ENCODE data around the gene JCAD. TPM values are rescaled to one million over a fixed set of nuclear protein-coding genes. Genes with fewer than 3 reads are reported as not detected.

JCAD gene
- total RNA-seq, 1 experiment from 2014 or later, result not detected

GRCh38 chr10:30019468-30019867 lies 39.9 kb downstream of the JCAD start:
- H3K9me2 ChIP-seq (replicated peaks; ENCODE audit: insufficient read depth, low read length), result no peaks in the 10 kb centered on the region
- H3K9me3 ChIP-seq (ENCODE audit: low read length), result no peaks in the 10 kb centered on the region
- no peak overlapping the region for H3K27ac ChIP-seq (ENCODE audit: low read length)
- H3K4me2 ChIP-seq (ENCODE audit: low read depth, low read length, poor library complexity, severe bottlenecking), result no peak overlapping the region
- no peaks in the 10 kb centered on the region for H3K36me3 ChIP-seq (ENCODE audit: insufficient read depth, low read length)
- H3K4me1 ChIP-seq (ENCODE audit: low read length), result no peaks in the 10 kb centered on the region
- no peaks in the 10 kb centered on the region for H3K79me2 ChIP-seq (ENCODE audit: low read length)
- no peak for DNase-seq
- H4K20me1 ChIP-seq (ENCODE audit: insufficient read depth, low read depth, low read length), result no peaks in the 10 kb centered on the region
- H2AFZ ChIP-seq (ENCODE audit: low read length), result no peak overlapping the region
- H3K4me3 ChIP-seq (ENCODE audit: low read length), result no peak overlapping the region
- H3K9ac ChIP-seq (ENCODE audit: low read length), result no peak overlapping the region
- H3K27me3 ChIP-seq (ENCODE audit: low read length), result no peaks in the 10 kb centered on the region

DNA sequence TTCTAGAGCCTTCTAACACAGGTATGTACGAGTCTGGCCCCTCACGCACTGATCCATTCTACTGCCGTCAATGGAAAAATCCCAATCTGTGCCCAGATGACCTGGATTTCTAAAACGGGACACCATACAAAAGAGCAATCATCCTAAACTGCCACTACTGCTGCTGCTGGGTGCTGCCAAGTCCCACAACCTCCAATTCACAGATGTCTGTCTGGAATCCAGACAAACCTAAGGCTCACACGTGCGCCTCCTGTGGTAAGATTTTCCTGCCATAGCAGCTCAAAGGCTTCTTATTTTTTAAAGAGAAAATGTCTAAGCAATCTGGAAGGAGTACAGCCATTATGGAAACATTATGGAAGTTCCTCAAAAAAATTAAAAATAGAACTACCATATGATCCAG lies 40.9 kb downstream of the JCAD start:
- Histone ChIP-seq H3K4me3 (ENCODE audit: low read length) (no peak overlapping the region), H2AFZ (ENCODE audit: low read length) (no peak overlapping the region), H3K4me2 (ENCODE audit: low read depth, low read length, poor library complexity, severe bottlenecking) (no peak overlapping the region), H3K9me2 (replicated peaks; ENCODE audit: insufficient read depth, low read length) (no peaks in the 10 kb centered on the region), H3K79me2 (ENCODE audit: low read length) (no peaks in the 10 kb centered on the region), H3K27ac (ENCODE audit: low read length) (no peak overlapping the region), H4K20me1 (ENCODE audit: insufficient read depth, low read depth, low read length) (no peaks in the 10 kb centered on the region), H3K9me3 (ENCODE audit: low read length) (no peaks in the 10 kb centered on the region), H3K9ac (ENCODE audit: low read length) (no peak overlapping the region), H3K36me3 (ENCODE audit: insufficient read depth, low read length) (no peaks in the 10 kb centered on the region), H3K27me3 (ENCODE audit: low read length) (no peaks in the 10 kb centered on the region), H3K4me1 (ENCODE audit: low read length) (no peaks in the 10 kb centered on the region)
- DNase-seq, result no peak

- DNase-seq, result no peak
- no peak overlapping the region for H3K4me3 ChIP-seq (ENCODE audit: low read length)
- H2AFZ ChIP-seq (ENCODE audit: low read length), result no peak overlapping the region
- no peaks in the 10 kb centered on the region for H3K4me1 ChIP-seq (ENCODE audit: low read length)
- no peak overlapping the region for H3K27ac ChIP-seq (ENCODE audit: low read length)
- H3K27me3 ChIP-seq (ENCODE audit: low read length), result no peaks in the 10 kb centered on the region
- H3K36me3 ChIP-seq (ENCODE audit: insufficient read depth, low read length), result no peaks in the 10 kb centered on the region
- no peaks in the 10 kb centered on the region for H3K9me3 ChIP-seq (ENCODE audit: low read length)
- H3K9ac ChIP-seq (ENCODE audit: low read length), result no peak overlapping the region
- no peaks in the 10 kb centered on the region for H3K9me2 ChIP-seq (replicated peaks; ENCODE audit: insufficient read depth, low read length)
- no peaks in the 10 kb centered on the region for H4K20me1 ChIP-seq (ENCODE audit: insufficient read depth, low read depth, low read length)
- no peak overlapping the region for H3K4me2 ChIP-seq (ENCODE audit: low read depth, low read length, poor library complexity, severe bottlenecking)
- no peaks in the 10 kb centered on the region for H3K79me2 ChIP-seq (ENCODE audit: low read length)
These were observed 41.4 kb downstream of the JCAD start for GRCh38 chr10:30017966-30018365.

- H2AFZ ChIP-seq (ENCODE audit: low read length), result no peak overlapping the region
- H3K9me2 ChIP-seq (replicated peaks; ENCODE audit: insufficient read depth, low read length), result no peaks in the 10 kb centered on the region
- H3K79me2 ChIP-seq (ENCODE audit: low read length), result no peaks in the 10 kb centered on the region
- no peaks in the 10 kb centered on the region for H3K9me3 ChIP-seq (ENCODE audit: low read length)
- H3K27me3 ChIP-seq (ENCODE audit: low read length), result no peaks in the 10 kb centered on the region
- no peak overlapping the region for H3K27ac ChIP-seq (ENCODE audit: low read length)
- no peak for DNase-seq
- H3K4me2 ChIP-seq (ENCODE audit: low read depth, low read length, poor library complexity, severe bottlenecking), result no peak overlapping the region
- no peaks in the 10 kb centered on the region for H3K36me3 ChIP-seq (ENCODE audit: insufficient read depth, low read length)
- H3K4me3 ChIP-seq (ENCODE audit: low read length), result no peak overlapping the region
- no peaks in the 10 kb centered on the region for H3K4me1 ChIP-seq (ENCODE audit: low read length)
- H4K20me1 ChIP-seq (ENCODE audit: insufficient read depth, low read depth, low read length), result no peaks in the 10 kb centered on the region
- H3K9ac ChIP-seq (ENCODE audit: low read length), result no peak overlapping the region
These were observed 41.8 kb downstream of the JCAD start for GRCh38 chr10:30017556-30017955.

DNA sequence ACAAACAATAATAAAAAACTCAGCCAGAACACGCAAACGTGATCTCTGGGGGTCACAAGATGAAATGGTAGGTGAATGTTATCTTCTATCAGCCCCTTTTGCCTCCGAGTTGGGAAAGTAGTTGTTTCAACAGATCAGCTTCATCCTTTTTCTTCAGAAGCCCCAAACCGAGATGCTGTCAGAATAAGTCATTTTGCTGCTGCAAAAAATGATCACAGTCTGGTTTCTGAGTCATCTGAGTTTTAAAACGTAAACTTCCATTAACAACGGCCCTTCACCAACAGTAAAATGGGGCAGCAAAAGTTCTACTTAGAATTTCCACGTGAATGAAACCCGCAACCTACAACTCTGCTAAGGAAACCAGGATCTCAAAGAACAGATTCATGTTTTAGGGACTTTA lies 44.9 kb downstream of the JCAD start:
- Histone ChIP-seq H3K27ac (ENCODE audit: low read length) (no peak overlapping the region), H3K27me3 (ENCODE audit: low read length) (no peaks in the 10 kb centered on the region), H2AFZ (ENCODE audit: low read length) (no peak overlapping the region), H3K9ac (ENCODE audit: low read length) (no peak overlapping the region), H4K20me1 (ENCODE audit: insufficient read depth, low read depth, low read length) (no peaks in the 10 kb centered on the region), H3K4me3 (ENCODE audit: low read length) (no peak overlapping the region), H3K9me3 (ENCODE audit: low read length) (no peaks in the 10 kb centered on the region), H3K4me2 (ENCODE audit: low read depth, low read length, poor library complexity, severe bottlenecking) (no peak overlapping the region), H3K9me2 (replicated peaks; ENCODE audit: insufficient read depth, low read length) (no peaks in the 10 kb centered on the region), H3K36me3 (ENCODE audit: insufficient read depth, low read length) (no peaks in the 10 kb centered on the region), H3K4me1 (ENCODE audit: low read length) (no peaks in the 10 kb centered on the region), H3K79me2 (ENCODE audit: low read length) (no peaks in the 10 kb centered on the region)
- DNase-seq, result no peak

DNA sequence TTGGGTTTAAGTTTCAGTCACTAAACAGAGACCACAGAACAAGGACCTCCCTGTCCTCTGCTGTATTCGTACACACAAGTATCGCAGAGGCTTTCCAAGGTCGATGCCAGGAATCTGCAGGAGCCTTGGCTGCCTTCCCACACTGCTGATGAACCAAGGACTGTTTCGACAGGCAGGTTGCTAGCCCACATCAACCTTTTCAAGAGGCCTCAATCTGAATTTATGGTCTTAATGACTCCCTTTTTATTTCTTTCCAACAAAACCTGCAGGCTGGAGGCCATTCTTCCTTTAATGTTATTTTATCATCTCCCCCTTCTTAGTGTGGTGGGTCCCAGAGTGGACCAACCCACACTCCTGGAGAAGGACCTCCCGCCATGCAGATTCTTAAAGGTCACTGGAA lies 45.6 kb downstream of the JCAD start:
- no peak overlapping the region for H2AFZ ChIP-seq (ENCODE audit: low read length)
- no peaks in the 10 kb centered on the region for H3K36me3 ChIP-seq (ENCODE audit: insufficient read depth, low read length)
- H3K27ac ChIP-seq (ENCODE audit: low read length), result no peak overlapping the region
- no peaks in the 10 kb centered on the region for H3K9me2 ChIP-seq (replicated peaks; ENCODE audit: insufficient read depth, low read length)
- no peaks in the 10 kb centered on the region for H3K27me3 ChIP-seq (ENCODE audit: low read length)
- no peaks in the 10 kb centered on the region for H3K9me3 ChIP-seq (ENCODE audit: low read length)
- no peak for DNase-seq
- no peak overlapping the region for H3K4me2 ChIP-seq (ENCODE audit: low read depth, low read length, poor library complexity, severe bottlenecking)
- H3K9ac ChIP-seq (ENCODE audit: low read length), result no peak overlapping the region
- no peaks in the 10 kb centered on the region for H3K4me1 ChIP-seq (ENCODE audit: low read length)
- no peaks in the 10 kb centered on the region for H3K79me2 ChIP-seq (ENCODE audit: low read length)
- no peak overlapping the region for H3K4me3 ChIP-seq (ENCODE audit: low read length)
- no peaks in the 10 kb centered on the region for H4K20me1 ChIP-seq (ENCODE audit: insufficient read depth, low read depth, low read length)

DNA sequence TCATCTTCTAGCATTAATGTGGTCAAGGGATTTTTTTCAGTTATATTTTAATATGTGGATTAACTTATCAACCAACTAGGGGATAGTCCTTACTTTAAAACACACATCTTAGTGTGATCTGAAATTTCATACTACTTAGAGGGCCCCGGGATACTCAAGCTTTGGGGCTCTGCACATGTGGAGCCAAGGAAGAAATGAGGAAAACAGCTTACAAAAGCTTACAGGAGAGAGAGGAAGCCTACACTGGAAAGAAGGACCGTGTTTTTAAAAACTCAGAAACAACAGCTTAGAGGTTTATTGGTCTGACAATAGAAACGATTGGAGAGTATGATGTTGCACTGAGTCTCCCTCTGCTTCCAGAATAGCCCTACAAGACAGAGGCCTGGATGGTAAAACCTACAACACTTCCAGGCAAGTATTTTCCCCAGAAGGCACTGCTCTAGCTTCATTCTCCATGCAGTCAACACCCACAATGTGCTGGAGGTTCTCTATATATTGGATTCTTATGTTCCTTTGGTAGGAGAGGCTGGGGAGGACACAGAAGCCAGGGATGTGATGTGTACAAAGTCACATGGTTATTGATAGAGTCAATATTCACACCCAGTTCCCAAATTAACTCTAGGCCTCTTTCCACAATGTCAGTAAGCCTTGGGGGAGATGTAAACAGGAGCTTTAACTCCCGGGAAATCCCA lies 47.3 kb downstream of the JCAD start:
- no peaks in the 10 kb centered on the region for H3K9me3 ChIP-seq (ENCODE audit: low read length)
- H3K79me2 ChIP-seq (ENCODE audit: low read length), result no peaks in the 10 kb centered on the region
- no peaks in the 10 kb centered on the region for H3K27me3 ChIP-seq (ENCODE audit: low read length)
- no peaks in the 10 kb centered on the region for H3K36me3 ChIP-seq (ENCODE audit: insufficient read depth, low read length)
- no peak for DNase-seq
- H3K4me1 ChIP-seq (ENCODE audit: low read length), result no peaks in the 10 kb centered on the region
- no peaks in the 10 kb centered on the region for H4K20me1 ChIP-seq (ENCODE audit: insufficient read depth, low read depth, low read length)
- no peak overlapping the region for H3K4me3 ChIP-seq (ENCODE audit: low read length)
- H3K9me2 ChIP-seq (replicated peaks; ENCODE audit: insufficient read depth, low read length), result no peaks in the 10 kb centered on the region
- no peak overlapping the region for H3K4me2 ChIP-seq (ENCODE audit: low read depth, low read length, poor library complexity, severe bottlenecking)
- H3K27ac ChIP-seq (ENCODE audit: low read length), result no peak overlapping the region
- no peak overlapping the region for H3K9ac ChIP-seq (ENCODE audit: low read length)
- H2AFZ ChIP-seq (ENCODE audit: low read length), result no peak overlapping the region

GRCh38 chr10:30011396-30011795 lies 48.0 kb downstream of the JCAD start:
- no peaks in the 10 kb centered on the region for H3K4me1 ChIP-seq (ENCODE audit: low read length)

More at GRCh38 chr10:30011396-30011795, 48.0 kb downstream of the JCAD start:
- DNase-seq, result no peak
- no peak overlapping the region for H3K4me2 ChIP-seq (ENCODE audit: low read depth, low read length, poor library complexity, severe bottlenecking)
- H3K27ac ChIP-seq (ENCODE audit: low read length), result no peak overlapping the region
- no peak overlapping the region for H3K9ac ChIP-seq (ENCODE audit: low read length)
- H3K27me3 ChIP-seq (ENCODE audit: low read length), result no peaks in the 10 kb centered on the region
- H2AFZ ChIP-seq (ENCODE audit: low read length), result no peak overlapping the region
- H3K36me3 ChIP-seq (ENCODE audit: insufficient read depth, low read length), result no peaks in the 10 kb centered on the region
- H3K4me3 ChIP-seq (ENCODE audit: low read length), result no peak overlapping the region
- H4K20me1 ChIP-seq (ENCODE audit: insufficient read depth, low read depth, low read length), result no peaks in the 10 kb centered on the region
- no peaks in the 10 kb centered on the region for H3K9me3 ChIP-seq (ENCODE audit: low read length)
- no peaks in the 10 kb centered on the region for H3K9me2 ChIP-seq (replicated peaks; ENCODE audit: insufficient read depth, low read length)
- no peaks in the 10 kb centered on the region for H3K79me2 ChIP-seq (ENCODE audit: low read length)

Measured in Karpas-422 (cell line).